Nephron (organoid): Measurements from ENCODE around the gene PPP1R12B.

Source experiments
- H3K27ac Mint-ChIP-seq, 3 experiments: 2 replicates each; pipeline ENCODE4 v1.8.0; 2020; ENCODE audit warnings: mixed read lengths in 3 of 3, mild to moderate bottlenecking in 2 of 3, moderate library complexity in 1 of 3
- H3K27me3 Mint-ChIP-seq: 2 replicates; pipeline ENCODE4 v1.8.0; 2021; ENCODE audit warnings: low read depth, mild to moderate bottlenecking, moderate library complexity, mixed read lengths
- H3K36me3 Mint-ChIP-seq: 2 replicates; pipeline ENCODE4 v1.8.0; 2020; ENCODE audit warnings: low read depth, mixed read lengths
- H3K4me1 Mint-ChIP-seq: 2 replicates; pipeline ENCODE4 v1.8.0; 2020; ENCODE audit warnings: mixed read lengths
- H3K4me3 Mint-ChIP-seq, 3 experiments: 2 replicates each; pipeline ENCODE4 v1.8.0; 2020; ENCODE audit warnings: mild to moderate bottlenecking in 3 of 3, mixed read lengths in 3 of 3, moderate library complexity in 2 of 3
- H3K9me3 Mint-ChIP-seq: 2 replicates; pipeline ENCODE4 v1.8.0; 2020; ENCODE audit warnings: mixed read lengths
- TF ChIP-seq, protein P1 (sequence below), 3 experiments: fragments of 200-600 bp; sonication (generic); IDR thresholded peaks; one replicate each; pipeline ENCODE4 v1.5.0; 2021; ENCODE audit warnings: antibody characterized with exemption in 3 of 3; ENCODE audit not compliant: unreplicated experiment in 3 of 3

The PPP1R12B gene

DNA sequence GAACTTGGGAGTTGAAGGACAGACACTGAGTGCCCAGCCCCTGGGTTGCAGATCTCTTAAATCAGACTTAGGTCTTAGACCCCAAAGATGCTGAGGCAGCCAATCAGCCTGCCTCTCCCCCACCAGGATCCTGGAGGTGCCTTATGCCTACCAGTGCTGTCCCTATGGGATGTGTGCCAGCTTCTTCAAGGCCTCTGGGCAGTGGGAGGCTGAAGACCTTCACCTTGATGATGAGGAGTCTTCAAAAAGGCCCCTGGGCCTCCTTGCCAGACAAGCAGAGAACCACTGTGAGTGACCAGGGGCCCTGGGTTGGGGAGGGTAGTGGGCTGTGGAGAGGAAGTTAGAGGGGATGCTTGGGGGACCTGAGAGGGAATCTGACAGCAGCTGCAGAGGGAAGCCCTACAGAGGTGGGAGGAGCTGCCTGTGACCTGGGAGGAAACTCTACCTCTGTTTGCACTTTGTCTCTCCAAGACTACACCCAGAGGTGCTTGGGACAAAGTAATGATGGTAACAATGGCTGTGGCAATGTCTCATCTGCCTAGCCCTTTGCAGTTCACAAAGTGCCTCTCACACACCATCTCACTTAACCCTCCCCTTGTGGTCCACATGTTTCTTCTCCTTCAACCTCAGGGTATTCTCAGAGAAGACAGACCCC lies 38.3 kb upstream of the PPP1R12B start:
- H3K27me3 Mint-ChIP-seq = peaks cover 29% of the 10 kb centered on the region

DNA sequence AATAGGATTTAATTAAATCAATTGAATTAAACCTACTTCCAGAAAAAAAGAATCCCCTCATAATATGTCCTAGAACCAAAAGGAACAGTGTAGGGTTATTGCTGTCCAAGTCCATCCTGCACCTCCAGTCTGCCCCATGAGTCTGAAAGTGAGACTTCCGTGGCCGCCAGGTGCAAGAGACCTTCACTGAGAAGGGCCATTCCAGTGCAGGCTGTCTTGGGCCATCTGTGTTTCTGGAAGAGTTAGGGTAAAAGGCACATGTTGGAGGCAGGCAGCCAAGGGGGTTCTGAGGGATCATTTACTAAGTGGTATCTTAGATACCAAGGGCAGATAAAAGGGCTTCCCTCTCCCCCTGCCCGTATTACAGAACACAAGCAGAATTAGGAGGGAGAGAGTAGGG lies 37.8 kb upstream of the PPP1R12B start:
- Mint-ChIP-seq H3K36me3 (no peaks in the 10 kb centered on the region), H3K9me3 (no peaks in the 10 kb centered on the region), H3K27me3 (peaks cover 35% of the 10 kb centered on the region), H3K27ac (no peak overlapping the region), H3K4me1 (peaks cover 26% of the 10 kb centered on the region), H3K4me3 (no peak overlapping the region)
- TF ChIP-seq, protein P1, sequence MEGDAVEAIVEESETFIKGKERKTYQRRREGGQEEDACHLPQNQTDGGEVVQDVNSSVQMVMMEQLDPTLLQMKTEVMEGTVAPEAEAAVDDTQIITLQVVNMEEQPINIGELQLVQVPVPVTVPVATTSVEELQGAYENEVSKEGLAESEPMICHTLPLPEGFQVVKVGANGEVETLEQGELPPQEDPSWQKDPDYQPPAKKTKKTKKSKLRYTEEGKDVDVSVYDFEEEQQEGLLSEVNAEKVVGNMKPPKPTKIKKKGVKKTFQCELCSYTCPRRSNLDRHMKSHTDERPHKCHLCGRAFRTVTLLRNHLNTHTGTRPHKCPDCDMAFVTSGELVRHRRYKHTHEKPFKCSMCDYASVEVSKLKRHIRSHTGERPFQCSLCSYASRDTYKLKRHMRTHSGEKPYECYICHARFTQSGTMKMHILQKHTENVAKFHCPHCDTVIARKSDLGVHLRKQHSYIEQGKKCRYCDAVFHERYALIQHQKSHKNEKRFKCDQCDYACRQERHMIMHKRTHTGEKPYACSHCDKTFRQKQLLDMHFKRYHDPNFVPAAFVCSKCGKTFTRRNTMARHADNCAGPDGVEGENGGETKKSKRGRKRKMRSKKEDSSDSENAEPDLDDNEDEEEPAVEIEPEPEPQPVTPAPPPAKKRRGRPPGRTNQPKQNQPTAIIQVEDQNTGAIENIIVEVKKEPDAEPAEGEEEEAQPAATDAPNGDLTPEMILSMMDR (IDR thresholded peaks at IDR 0.05; ENCODE audit: unreplicated experiment in 3 of 3) = no peak

More for the DNA sequence above, 38.3 kb upstream of the PPP1R12B start:
- Mint-ChIP-seq H3K27ac (no peak overlapping the region), H3K9me3 (no peaks in the 10 kb centered on the region), H3K4me3 (no peak overlapping the region), H3K36me3 (no peaks in the 10 kb centered on the region), H3K4me1 (peaks cover 21% of the 10 kb centered on the region)
- TF ChIP-seq, protein P1 (IDR thresholded peaks at IDR 0.05; ENCODE audit: unreplicated experiment in 3 of 3) = no peak

DNA sequence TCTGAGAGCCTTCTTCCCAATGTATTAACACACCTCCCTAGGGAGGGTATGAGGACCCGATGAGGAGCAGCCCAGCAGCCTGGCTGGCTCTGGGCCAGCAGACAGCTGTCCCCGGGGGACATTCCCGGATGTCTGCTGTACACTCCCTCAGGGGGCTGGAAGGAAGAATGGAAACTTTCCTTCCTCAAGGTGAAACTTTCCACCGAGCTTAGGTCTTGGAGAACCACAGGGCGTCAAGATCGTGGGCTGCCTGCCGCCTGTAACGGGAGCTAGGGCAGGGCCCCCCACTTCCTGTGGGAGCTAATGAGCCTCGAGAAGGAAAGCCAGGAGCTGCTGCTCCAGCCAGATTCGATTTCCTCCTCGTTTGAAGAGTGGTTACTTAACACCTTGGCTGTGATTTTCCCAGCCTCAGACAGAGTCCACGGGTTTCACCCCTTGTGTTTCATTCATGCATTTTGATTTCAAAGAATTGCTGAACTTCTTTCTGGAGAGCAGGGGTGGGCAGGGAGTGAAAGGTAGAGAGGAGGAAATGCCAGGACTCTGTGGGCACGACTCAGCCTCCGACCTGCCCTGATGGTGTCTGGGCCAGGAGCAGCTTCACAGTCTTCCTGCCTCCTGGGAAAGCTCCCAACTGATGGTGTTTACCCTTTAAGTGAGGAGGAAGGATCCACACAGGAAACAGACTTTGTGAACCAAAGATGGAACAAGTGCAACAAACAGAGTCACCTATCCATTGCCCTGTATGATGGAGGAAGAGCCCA lies 36.4 kb upstream of the PPP1R12B start:
- Mint-ChIP-seq H3K9me3 (no peaks in the 10 kb centered on the region), H3K4me1 (peaks cover 26% of the 10 kb centered on the region), H3K27me3 (peaks cover 37% of the 10 kb centered on the region), H3K27ac (peak overlapping the region in 1 of 3 experiments; percentile 19), H3K36me3 (no peaks in the 10 kb centered on the region), H3K4me3 (no peak overlapping the region)
- TF ChIP-seq, protein P1 (IDR thresholded peaks at IDR 0.05; ENCODE audit: unreplicated experiment in 3 of 3) = no peak

DNA sequence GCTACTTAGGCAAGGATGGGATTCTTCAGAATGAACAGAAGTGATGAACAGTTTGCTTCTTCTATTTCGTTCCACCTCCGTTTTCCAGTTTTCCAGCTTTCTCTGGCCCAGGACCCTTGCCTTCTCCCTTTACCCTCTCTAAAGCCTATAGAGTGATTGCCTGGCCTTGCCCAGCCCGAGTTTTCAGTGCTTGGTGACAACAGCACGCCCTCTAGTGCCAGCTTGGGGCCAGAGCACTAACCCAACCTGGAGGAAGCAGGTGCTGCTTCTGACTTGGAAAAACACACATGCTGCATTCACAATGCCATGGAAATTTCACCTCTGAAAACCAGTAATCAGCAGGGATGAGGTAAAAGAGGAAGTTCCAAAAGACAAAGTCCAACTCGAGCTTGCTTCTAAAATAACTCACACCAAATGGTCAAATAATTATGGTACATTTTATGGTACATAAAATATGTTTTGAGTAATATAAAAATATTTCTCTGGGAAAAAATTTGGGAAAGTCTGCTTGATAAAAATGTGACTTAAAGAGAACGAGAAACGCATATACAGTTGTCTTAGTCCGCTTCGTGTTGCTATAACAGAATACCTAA lies 32.8 kb upstream of the PPP1R12B start:
- no peaks in the 10 kb centered on the region for H3K9me3 Mint-ChIP-seq
- no peak overlapping the region for H3K27ac Mint-ChIP-seq
- no peak overlapping the region for H3K4me3 Mint-ChIP-seq
- no peaks in the 10 kb centered on the region for H3K36me3 Mint-ChIP-seq
- H3K27me3 Mint-ChIP-seq = peaks cover 21% of the 10 kb centered on the region
- H3K4me1 Mint-ChIP-seq = peaks cover 20% of the 10 kb centered on the region
- TF ChIP-seq, protein P1 (IDR thresholded peaks at IDR 0.05; ENCODE audit: unreplicated experiment in 3 of 3) = peak; percentile 90 to 96 (median 95)

DNA sequence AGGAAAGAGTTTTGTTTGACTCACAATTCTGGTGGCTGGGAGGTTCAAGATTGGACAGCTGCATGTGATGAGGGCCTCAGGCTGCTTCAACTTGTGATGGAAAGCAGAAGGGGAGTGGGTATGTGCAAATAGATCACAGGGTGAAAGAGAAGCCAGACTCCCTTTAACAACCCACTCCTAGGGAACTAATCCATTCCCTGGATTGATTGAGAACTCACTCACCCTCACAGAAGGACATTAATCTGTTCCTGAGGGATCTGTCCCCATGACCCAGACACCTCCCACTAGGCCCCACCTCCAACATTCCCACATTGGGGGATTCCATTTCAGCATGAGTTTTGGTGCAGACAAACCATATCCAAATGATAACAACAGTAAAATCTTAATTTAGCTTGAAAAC lies 32.3 kb upstream of the PPP1R12B start:
- H3K4me1 Mint-ChIP-seq = peaks cover 16% of the 10 kb centered on the region
- H3K27ac Mint-ChIP-seq = no peak overlapping the region
- H3K36me3 Mint-ChIP-seq = no peaks in the 10 kb centered on the region
- peaks cover 26% of the 10 kb centered on the region for H3K27me3 Mint-ChIP-seq
- no peaks in the 10 kb centered on the region for H3K9me3 Mint-ChIP-seq
- no peak overlapping the region for H3K4me3 Mint-ChIP-seq
- TF ChIP-seq, protein P1 (IDR thresholded peaks at IDR 0.05; ENCODE audit: unreplicated experiment in 3 of 3) = no peak
